Kidney capillary endothelial cell (primary cell): ENCODE data around the gene IL1R2.
A peak's percentile ranks its signal among the peaks of the same experiment; 100 is the strongest.

Source experiments
- DNase-seq: peaks from one replicate; pipeline ENCODE4 v3.0.0-alpha.2; 2018; ENCODE audit warnings: low spot score

Gene IL1R2

GRCh38 chr2:102042196-102043081 is 50.7 kb downstream of the IL1R2 start:
- DNase-seq = no peak

GRCh38 chr2:102043560-102043959 is 51.8 kb downstream of the IL1R2 start:
- no peak for DNase-seq

- DNase-seq = no peak
These were observed 52.6 kb downstream of the IL1R2 start for GRCh38 chr2:102044235-102044896.

GRCh38 chr2:102044967-102045489 is 53.3 kb downstream of the IL1R2 start:
- no peak for DNase-seq

GRCh38 chr2:102045697-102046096 is 53.9 kb downstream of the IL1R2 start:
- no peak for DNase-seq

- DNase-seq = peak; percentile 41
These were observed 54.6 kb downstream of the IL1R2 start for GRCh38 chr2:102046135-102046986.

GRCh38 chr2:102048465-102048864 is 56.7 kb downstream of the IL1R2 start:
- DNase-seq = peak; percentile 23

GRCh38 chr2:102049756-102050443 is 58.1 kb downstream of the IL1R2 start:
- no peak for DNase-seq

- peak; percentile 86 for DNase-seq
These were observed 59.2 kb downstream of the IL1R2 start for GRCh38 chr2:102050854-102051391.

GRCh38 chr2:102051692-102052277 is 60.0 kb downstream of the IL1R2 start:
- no peak for DNase-seq

- no peak for DNase-seq
These were observed 60.6 kb downstream of the IL1R2 start for GRCh38 chr2:102052365-102052764.

- DNase-seq = no peak
These were observed 61.3 kb downstream of the IL1R2 start for GRCh38 chr2:102053096-102053495.

GRCh38 chr2:102055346-102055990 is 63.7 kb downstream of the IL1R2 start:
- DNase-seq = no peak

- no peak for DNase-seq
These were observed 64.4 kb downstream of the IL1R2 start for GRCh38 chr2:102056079-102056581.

- no peak for DNase-seq
These were observed 65.9 kb downstream of the IL1R2 start for GRCh38 chr2:102057502-102058292.

GRCh38 chr2:102058293-102058833 is 66.6 kb downstream of the IL1R2 start:
- DNase-seq = no peak

GRCh38 chr2:102059151-102059550 is 67.4 kb downstream of the IL1R2 start:
- no peak for DNase-seq

- DNase-seq = no peak
These were observed 68.3 kb downstream of the IL1R2 start for GRCh38 chr2:102060047-102060446.

- no peak for DNase-seq
These were observed 69.0 kb downstream of the IL1R2 start for GRCh38 chr2:102060792-102061191.
